GM19025 (cell line): ENCODE measurements around the gene CUL4A.
A peak's percentile ranks its signal among the peaks of the same experiment; 100 is the strongest.

Experiments
- ATAC-seq: cut with Tn5 transposase; IDR thresholded peaks from one replicate; pipeline ENCODE4 v1.9.1; 2021; ENCODE audit warnings: mild to moderate bottlenecking, low read depth, moderate library complexity; ENCODE audit not compliant: unreplicated experiment

The CUL4A gene

DNA sequence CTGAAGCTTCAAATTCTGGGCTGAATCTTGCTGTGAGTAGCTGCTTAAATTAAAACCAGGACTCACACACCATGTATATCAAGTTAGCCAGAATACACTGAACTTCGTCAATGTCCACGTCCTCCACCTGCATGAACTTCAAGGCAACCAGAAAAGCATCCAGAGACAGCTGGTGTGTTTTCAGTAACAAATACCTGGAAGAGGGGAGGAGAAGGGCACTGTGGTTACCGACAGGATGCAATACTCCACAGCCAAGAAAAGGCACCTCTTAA is 30.6 kb upstream of the CUL4A start:
- no peak for ATAC-seq

DNA sequence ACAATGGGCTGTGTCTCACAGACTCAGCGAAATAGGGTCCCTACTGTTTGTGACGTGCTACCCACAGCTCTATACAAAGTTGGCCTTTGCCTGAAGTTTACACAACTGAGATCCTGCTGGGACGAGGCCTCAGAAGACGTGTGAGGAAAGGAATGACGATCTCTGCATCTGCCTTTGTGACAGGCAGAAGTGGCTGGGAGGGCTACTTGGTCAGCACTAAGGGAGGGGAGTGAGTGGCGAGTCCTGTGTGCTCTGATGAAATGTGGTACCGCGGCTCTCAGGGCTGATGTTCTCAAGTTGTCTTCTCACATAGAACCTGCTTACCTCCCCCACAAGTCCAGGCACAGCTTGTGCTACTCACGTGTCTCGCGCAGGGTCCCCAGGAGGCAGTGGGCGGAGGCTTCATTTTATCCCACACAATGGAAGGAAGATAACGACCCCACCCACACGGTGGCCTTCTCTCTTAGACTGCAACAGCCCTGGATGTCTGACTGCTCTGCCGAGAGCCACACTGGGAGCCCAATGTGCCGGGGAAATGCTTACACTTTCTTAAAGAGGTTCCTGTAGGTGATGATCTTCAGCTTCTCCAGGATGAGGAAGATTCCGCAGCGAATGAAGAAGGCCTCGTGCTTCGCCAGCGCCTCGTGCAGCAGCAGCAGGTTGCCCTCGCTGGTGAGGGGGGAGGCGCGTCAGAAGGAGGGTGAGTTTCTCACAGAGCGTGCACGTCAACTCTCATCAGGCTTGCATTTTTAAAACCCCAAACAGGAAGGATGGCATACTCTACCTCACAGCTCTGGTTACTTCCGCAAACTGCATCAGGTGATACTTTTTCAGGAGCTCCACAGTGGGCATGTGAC is 29.8 kb upstream of the CUL4A start:
- no peak for ATAC-seq

DNA sequence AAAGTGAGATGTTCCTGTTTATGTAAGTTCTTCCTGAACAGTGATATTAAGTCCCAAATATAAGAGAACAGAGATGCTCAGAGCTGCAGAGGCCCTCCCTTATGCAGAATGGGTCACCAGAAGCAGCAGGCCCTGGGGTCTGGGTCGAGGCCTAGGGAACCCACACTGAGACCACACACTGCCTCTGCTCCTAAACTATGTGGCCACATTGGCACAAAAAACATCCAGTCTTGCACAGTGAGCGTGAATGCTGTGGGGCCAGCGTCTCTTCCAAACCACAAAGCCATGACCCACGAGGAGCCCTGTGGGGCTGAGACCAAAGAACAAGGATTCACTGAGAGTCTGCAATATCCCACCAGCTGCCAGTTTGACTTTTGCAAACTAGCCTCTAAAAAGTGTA is 27.4 kb upstream of the CUL4A start:
- no peak for ATAC-seq

DNA sequence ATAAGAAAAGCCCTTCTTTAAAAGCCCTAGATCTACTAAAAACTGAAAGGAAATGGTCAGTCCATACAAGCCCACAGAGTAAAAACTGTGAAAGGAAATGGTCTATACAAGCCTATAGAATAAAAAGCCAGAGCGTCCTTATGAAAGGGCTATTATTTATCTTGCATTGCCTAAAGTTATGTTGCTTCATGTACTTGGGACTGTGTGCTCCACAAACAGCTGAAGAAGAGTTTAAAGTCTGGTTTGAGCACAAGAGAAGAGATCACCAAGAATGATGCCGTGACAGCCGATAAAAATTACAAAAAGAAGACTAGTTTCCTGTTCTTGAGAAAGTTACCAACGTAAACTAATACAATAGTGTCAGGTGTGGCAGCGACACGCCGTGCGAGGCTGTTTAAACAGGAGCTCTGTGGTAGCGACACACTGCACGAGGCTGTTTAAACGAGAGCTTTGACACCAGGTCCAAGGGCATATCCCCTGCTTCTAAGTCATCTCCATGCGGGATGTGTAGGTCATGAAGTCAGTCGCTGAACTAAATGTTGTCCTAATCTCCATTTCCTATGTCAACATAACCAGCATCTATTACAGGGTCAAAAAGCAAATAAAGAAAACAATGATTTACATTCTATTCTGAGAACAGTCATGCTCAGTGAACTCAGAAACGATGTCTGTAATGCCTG is 25.8 kb upstream of the CUL4A start:
- no peak for ATAC-seq

DNA sequence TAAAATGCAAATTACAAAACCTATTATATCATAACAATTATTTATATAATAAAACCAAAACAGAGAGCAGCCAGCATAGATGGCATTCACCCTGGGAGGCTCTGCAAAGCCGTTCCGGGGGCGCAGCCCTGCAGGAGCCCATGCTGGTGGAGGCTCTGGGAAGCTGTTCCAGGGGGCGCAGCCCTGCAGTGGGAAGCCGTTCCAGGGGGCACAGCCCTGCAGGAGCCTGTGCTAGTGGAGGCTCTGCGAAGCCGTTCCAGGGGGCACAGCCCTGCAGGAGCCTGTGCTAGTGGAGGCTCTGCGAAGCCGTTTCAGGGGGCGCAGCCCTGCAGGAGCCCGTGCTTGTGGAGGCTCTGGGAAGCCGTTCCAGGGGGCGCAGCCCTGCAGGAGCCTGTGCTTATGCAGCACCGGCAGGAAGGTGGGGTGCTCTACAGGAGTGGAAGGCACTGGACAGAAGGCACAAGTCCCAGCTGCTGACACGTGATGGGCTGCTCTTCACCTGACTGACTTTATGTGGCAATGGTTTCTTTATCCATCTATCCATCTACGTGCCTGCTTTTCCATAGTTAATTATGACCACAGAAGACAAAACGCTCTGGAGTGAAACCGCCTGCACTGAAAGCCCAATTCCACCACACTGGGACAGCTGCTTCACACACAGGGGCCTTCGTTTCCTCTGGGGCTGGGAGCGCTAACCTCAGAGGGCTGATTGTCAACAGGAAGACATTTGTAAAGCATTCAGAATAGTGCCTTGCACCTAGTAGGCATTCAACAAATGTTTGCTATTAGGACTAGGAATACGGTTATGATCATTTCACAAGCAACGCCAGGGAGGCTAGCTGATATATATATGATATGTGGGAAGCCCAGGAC is 24.6 kb upstream of the CUL4A start:
- no peak for ATAC-seq

DNA sequence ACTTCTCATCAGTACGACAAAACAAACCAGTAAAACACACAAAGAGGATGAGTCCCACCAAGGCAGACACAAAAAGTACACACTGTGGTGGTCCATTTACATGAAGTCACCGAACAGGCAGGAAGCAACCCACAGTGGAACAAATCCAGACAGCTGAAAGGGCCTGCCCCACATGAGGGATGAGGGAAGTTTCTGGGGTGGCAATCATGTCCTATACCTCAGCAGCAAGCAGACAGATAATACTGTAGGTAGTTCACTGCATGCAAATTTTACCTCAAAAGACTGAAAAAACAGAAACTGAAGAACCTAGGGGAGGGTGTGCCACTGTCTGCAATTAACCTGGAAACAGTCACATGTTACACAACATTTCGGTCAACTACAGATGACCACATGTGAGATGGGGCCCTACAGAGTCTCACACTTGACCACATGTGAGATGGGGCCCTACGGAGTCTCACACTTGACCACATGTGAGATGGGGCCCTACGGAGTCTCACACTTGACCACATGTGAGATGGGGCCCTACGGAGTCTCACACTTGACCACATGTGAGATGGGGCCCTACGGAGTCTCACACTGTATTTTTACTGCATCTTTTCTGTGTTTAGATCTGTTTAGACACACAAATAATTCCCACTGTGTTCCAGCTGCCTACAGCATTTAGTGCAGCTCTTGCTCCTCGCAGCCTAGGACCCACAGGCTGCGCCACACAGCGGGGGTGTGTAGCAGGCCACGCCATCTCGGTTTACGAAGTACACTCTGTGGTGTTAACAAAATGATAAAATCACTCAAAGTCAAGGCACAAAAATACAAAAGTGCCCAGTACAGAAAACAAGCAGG is 23.1 kb upstream of the CUL4A start:
- peak; percentile 96 for ATAC-seq

DNA sequence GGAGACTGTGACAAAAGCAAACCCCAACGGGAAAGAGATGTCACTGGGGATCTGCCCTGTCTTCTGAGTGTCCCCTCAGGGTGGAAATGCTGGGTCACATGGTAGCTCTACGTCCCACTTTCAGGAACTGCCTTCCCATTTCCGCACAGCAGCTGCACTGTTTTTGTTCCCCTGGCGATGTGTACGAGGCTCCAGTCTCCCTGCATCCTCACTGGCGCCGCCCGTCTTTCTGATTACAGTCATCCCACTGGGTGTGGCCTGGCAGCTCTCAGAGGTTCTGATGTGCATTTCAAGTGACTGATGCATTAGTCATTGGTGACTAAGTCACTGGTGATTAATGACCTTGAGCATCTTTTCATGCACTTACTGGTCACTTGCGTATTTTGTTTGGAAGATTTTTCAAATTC is 22.1 kb upstream of the CUL4A start:
- no peak for ATAC-seq

DNA sequence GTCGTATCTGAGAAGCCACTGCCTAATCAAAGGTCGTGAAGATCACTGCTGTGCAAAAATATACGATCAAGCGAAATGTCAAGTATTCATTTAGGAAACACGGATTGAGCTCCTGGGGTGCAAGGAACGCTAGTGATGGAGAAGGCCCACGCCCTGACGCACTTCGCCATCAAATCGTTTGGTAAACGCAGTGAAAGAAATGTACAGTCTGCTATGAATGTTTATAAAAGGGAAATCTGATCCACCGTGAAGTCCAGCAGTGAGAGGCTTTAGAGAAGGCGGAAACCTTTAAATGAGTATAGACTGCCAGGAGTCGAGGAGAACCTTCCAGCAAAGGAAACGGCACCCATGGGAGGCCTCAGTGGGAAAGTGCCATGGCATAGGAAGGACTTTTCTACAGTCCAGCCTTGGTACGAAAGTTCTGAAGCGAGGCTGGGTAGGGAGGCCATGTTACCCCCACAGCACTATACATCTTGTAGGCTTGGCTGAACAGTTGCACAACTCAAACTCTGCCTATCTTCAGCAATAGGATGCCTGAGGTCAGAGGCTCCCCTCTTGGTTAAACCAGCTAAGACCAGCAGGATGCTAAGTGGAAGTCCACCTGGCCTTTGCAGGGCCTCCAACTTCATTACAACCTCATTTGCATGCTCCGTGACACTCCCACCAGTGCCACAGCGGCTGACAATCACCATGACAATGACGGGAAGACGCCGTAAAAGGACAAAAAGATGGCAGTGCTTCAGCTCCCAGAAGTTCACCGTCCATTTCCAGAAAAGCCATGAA is 21.3 kb upstream of the CUL4A start:
- no peak for ATAC-seq

DNA sequence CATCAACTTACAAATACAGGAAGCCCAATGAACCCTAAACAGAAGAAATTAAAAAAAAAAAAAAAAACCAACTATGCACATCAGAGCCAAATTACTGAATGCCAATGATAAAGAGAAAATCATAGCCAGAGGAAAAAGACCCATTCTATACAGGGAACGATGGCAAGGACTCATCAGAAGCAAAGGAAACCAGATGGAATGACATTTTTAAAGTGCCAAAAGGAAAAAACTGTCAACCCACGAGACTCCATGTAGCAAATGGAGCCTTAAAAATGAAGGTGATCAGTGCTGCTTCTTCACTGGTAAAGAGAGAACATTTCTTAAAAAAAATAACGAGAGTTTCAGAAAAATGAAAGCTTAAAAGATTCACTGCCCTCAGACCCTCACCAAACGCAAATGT is 19.2 kb upstream of the CUL4A start:
- no peak for ATAC-seq

DNA sequence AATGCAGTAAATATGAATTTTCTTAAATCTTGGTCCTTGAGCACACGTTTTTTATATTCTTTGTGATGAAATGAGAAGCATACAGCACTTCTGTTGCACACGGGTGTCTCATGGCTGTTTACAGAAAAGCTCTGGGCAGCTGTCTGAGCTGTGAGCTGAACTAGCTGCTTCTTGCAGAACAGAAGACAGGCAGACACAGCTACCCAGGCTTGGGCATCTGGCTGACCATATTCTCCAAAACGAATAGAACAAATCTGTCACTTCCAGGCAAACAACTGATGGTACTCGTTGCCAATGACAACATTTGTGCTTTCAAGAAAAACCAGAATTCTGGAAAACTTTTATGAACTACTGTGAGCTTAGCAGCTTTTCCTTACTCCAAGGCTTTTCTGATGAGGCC is 17.1 kb upstream of the CUL4A start:
- no peak for ATAC-seq

DNA sequence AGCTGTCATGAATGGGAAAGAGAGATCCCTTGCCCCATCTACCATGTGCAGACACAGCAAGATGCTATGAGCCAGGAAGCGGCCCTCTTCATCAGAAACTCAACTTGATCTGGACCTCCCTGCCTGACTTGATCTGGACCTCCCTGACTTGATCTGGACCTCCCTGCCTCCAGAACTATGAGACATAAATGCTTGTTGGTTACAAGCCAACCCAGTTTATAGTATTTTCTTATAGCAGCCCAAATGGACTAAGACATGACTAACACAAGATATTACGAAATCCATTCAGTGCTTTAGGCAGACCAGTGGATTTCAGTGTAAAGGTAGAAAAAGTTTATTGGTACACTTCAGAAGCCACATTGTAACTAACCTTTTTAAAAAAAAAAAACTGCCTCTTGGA is 16.5 kb upstream of the CUL4A start:
- ATAC-seq, result no peak

DNA sequence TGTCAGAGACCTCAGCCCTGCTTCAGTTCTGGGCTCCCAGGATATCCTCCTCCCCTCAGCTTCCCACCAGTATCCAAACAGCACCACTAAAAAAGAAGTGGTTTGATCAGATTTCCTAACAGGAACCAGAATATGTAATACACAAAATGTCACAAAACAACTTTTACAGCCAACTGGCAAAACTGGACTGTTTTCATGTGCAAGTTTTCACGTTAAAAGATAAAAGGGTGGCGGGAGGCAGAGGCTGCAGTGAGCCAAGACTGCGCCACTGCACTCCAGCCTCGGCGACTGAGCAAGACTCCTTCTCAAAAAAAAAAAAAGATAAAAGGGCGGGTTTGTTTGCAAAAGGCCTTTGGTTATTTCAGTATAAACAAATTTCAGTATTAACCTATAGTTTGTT is 14.1 kb upstream of the CUL4A start:
- ATAC-seq, result no peak

DNA sequence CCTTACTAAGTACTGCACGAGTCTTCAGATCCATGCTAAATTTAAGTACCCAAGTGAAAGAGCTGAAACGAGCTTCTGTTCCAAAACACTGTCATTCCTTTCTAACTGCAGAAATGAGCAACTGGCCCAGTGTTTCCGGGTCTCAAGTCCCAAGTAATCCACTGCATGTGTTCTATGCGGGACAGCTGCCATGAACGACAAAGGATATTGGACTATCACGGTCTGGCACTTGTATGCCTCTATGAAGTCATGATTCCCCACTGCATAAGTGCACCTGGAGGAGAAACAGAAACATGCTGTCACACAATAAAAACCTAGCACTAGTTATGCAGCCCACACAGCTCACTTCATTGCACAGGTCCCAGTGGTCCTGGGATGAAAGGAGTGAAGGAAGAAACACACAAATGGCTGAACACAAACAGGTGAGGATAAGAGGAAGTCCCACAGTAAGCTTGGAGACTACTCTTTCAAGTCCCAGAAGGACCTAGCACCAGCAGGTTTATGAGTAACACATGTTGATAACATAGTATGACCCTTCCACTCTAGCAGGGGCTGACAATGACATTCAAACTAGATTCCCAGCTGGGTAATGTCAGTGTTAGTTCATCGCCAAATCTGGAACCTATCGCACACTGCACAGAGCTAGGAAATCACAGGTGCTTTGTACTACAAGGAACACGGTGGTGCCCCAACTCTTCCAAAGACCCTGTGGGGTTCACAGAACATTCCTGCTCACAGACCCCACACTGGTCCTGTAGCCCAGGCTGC is 12.3 kb upstream of the CUL4A start:
- ATAC-seq, result no peak

DNA sequence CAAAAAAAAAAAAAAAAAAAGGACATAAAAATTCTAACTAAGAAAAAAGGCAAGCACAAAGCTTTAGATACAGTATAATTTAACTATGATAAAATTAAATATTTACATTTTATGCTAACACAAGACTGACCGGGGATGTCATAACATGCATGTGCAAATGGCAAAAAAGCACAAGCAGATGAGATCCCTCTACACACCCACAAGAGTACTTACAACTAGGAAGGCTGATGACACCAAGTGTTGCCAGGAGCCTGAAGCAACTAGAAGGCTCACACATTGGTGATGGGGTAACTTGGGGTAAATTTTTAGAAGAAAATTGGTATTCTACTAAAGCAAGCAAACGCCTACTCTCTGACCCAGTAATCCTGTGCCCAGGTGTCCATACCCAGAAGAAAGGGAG is 7.6 kb upstream of the CUL4A start:
- ATAC-seq, result no peak

DNA sequence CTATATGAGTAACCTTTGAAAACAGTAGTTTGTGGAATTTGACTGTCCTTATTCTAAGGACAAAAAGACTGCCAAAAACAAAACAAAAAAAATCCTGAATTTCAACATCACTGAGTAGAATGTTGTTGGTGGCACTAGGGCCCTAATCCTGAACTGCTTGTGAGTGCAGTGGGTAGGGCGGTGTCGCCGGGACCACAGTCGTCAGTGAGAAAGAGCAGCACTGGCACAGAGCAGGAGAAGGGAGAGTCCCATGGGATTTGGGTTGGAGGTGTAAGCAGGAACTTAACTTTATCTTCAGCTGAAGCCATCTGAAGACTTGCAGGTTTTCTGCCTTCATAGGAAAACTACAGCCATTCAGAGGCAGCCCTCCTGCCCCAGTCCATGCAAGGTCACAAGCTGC is 6.5 kb upstream of the CUL4A start:
- ATAC-seq, result no peak

DNA sequence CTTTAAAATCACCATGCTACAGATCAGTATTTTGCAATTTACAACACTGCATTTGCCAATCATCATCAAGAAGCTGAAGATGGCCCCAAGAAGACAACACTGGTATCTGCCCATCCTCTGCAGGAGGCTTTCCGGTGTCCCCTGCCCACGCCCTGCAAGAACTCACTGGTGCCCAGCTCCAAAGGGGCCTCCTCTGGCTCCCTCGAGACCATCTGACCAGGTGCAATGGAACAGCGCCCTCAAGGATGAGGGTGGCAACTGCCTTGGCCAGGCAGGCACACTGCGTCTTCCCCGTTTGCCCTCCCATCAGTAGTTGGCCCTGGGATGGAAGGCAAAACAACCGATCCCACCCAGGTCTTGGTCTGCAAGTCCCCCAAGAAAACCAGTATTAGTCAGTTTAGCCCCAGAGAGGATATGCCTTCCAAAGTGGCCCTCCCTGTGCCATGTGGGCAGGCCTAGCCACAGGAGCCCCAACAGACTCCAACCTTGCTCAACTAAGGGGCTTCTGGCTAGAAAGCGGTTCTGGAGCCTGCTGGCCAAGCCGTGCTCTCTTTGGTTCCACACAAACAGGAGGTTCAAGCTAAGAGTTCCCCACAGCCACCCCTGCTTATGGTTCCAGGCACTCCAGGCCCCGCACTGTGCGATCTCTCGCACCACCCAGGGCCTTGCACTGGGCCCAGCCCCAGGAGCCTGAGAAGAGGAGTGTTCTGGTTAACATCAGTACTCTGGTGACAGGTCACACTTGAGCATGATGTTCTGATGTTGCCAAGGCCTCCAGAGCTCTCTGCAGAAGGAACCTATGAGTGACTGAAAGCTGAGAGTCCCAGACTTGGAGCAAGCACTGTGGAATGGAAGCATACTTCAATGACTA is 5.7 kb upstream of the CUL4A start:
- ATAC-seq, result no peak

DNA sequence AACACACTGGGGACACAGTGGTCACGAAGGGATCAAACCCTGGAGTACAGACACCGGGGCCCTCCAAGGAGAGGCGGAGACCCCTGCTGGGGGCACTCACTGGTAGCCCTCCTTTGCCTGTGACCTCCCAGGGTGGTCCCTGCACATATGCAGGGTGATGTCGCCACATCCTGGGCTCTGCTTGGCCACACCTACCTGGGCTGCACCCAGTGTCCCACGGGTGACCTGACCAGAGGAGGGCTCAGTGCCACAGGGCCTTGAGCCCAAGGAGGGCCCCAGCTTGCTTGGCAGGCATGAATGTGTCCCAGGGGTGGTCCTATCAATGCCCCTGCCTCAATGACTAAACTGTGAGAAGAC is 5.1 kb upstream of the CUL4A start:
- ATAC-seq, result no peak

DNA sequence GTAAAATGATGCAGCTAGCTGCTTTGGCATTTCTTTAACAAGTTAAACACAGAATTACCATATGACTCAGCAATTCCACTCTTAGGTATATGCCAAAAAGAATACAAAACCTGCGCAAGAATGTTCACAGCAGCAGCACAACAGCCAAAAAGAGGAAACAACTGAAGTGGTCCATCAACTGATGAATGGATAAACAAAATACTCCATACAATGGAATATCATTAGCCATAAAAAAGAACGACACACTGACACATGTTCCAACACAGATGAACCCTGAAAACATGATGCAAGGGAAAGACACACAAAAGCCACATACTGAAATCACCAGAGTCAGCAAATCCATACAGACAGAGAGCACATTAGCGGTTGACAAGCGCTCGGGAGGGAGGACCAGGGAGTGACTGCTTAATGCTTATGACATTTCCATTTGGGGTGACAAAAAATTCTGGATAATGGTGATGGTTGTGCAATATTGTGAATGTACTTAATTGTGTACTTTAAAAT is 3.9 kb upstream of the CUL4A start:
- no peak for ATAC-seq
